IPS-NIHi11 (cell line): ENCODE measurements around the gene MRPS34.

Source experiments
- DNase-seq: peaks from one replicate; pipeline ENCODE4 v3.0.0; 2012; ENCODE audit warnings: mixed read lengths, low spot score

Gene MRPS34

DNA sequence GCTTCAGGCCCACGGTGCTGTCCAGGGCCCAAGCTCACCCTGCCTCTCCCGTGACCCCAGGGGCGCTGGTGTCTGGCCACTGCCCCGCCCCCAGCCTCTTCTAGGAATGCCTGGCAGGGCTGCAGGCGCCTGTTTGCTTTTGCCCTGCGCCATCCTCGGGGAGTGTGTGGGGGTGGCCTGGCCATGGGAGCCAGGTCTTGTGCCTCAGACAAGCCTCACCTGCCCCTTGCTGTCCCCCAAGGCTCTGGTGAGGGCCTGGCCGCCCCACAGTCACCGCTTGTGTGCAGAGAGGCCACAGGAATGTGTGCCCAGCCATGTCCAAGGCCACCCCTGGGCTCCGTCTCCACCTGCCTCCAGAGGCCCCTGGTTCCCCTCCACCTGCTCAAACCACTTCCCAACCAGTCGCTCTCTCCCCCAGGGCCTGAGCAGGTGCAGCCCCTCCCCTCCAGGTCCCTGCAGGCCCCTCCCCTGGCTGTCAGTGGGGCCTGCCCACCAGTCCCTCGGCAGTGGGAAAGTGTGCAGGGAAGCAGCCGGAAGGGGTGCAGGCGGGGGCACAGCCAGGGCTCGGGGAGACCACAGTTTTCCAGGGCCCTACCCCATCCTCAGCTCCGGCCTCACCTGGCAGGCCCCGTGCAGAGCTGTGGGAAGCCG lies 21.4 kb upstream of the MRPS34 start:
- no peak for DNase-seq

DNA sequence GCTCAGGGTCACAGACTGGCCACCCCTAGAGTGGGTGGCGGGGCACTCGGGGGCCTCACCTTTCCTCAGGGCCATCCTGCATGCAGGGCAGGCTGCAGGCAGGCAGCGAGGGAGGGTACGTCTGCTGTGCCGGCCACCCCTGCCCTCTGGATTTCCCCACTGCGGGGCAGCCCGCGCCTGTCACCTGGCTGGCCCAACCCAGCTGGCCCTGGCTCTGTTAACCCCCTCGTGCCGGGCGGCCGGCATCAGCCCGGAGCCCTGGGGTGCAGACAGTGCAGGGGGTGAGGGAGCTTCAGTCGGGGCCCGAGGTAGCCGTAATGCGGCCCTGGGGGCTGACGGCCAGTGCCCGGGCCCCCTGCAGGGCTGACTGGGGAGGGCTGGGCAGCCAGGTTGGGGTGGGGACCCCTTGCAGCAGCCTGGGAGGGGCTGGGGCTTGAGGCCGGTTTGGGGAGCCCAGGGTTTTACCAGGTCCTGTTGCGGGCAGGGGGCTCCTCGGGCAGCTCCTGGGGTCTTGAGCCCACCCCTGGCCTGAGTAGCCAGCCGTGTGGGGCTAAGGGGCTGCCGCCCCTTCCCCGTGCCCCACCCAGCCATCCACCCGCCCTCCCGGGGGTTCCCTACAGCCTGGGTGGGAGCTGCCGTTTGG lies 20.8 kb upstream of the MRPS34 start, which contains the start of gene IGFALS:
Gene IGFALS (minus strand): TSS at position 128 of the 643 bp plus-strand sequence. CDS start 53 bp downstream, at position 75.
- no peak for DNase-seq

DNA sequence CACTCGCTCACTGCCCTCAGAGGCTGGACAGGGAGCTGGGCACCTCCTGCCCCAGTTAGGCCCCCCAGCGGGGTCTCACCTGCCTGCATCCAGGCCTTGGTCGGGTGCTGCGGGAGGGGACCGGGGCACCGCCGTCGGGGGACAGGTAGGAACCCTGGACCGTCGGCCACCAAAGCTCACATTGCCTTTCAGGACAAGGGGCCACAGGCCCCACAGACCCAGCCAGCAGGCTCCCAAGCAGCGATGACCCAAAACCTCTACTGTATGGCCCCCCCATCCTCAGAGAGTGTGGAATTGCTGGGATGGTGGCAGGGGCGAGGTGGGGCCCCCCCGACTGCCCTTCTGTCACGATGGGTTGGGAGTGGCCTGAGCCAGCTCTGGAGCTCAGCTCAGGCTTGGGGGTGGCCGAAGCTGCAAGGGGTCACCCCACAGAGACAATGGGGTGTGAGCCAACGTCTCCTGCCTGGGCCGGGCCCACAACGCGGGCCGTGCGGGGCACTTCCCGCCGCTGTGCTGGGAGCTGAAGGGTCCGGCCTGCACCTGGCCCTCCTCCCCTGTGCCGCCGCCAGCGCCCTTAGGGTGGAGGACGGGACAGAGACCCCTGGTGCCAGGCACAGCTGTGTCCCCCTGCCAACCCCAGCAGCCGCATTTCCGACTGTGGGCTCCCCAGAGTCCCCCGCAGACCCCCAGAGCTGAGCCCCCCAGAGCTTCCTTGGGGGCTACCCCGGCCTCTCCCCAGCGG lies 20.1 kb upstream of the MRPS34 start:
- DNase-seq: no peak

DNA sequence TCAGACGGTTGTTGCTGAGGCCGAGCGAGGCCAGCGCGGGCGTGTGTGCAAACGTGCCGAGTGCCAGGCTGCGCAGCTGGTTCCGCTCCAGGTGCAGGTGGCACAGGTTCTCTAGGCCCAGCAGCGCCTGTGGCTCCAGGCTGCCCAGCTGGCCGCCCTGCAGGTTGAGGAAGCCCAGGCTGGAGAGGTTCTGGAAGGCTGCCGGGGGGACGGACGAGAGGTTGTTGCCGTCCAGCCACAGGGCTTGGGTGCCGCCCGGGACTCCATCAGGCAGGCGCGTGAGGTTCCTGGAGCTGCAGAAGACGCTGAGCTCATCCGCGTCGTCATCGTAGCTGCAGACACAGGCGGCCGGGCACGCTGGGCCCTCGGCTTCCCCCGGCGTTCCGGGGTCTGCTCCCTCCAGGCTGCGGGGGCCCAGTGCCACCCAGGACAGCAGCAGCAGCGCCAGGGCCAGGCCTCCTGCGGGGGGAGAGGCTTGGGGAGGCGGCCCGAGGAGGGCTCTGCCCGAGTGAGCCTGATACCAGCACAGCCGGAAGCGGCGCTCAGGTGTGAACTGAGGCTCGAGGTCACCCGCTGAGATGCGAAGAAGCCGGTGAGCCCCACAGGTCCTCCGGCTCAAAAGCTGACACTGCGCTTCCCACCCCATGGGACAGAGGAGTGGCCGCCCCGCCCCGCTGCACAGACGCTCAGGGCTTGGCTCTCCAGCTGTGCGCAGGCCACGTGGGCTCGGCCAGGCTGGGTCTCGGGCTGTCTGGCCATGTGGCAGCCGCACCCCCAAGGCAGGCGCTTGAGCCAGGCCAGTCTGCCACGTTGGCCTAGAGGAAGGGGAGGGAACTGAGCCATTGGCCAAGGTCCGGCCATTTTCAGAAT lies 19.2 kb upstream of the MRPS34 start:
- DNase-seq: no peak

DNA sequence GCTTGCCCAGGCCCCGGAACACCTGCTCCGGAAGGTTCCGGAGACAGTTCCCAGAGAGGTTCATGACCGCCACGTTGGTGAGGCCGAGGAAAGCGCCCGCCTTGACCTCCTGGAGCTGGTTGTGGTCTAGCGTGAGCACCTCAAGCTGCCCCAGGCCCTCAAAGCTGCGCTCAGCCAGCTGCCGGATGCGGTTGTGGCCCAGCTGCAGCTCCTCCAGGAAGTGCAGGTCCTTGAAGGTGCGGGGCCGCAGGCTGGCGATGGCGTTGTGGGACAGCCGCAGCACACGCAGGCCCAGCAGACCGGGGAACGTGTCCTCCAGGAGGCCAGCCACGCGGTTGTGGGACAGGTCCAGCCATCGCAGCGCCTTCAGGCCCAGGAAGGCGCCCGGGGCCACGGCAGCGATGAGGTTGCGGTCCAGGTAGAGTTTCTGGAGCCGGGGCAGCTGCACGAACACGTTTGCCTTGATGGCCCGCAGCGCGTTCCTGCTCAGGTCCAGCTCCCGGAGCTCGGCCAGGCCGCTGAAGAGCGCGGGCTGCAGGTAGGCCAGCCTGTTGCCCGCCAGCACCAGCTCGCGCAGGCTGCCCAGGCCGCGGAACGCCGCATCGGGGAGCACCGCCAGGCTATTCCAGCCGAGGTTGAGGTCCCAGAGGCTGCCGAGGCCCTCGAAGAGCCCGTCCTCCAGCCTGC lies 18.5 kb upstream of the MRPS34 start:
- DNase-seq: no peak

DNA sequence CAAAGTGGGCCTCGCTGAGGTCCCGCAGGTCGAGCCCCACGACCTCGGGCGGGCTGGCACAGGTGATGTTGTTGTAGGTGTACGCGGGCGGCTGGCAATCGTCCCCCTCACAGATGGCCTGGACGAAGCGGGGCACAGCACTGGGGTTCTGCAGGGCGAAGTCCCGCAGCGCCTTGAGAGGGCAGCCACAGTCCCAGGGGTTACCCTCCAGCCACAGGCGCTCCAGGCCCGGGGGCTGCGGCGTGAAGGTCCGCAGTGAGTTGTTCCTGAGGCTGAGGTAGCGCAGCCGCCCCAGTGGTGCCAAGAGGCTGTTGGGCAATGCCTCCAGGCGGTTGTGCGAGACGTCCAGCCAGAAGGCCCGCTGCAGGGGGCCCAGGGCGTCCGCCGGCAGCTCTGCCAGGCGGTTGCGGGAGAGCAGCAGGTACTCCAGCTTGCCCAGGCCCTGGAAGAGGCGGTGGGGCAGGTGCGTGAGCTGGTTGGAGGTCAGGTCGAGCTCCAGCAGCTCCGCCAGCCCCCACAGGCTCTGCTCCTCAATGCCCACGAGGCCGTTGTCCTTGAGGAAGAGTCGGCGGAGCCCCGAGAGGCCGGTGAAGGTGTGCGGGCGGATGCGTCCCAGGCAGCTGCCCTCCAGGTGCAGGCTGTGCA lies 17.8 kb upstream of the MRPS34 start:
- no peak for DNase-seq

DNA sequence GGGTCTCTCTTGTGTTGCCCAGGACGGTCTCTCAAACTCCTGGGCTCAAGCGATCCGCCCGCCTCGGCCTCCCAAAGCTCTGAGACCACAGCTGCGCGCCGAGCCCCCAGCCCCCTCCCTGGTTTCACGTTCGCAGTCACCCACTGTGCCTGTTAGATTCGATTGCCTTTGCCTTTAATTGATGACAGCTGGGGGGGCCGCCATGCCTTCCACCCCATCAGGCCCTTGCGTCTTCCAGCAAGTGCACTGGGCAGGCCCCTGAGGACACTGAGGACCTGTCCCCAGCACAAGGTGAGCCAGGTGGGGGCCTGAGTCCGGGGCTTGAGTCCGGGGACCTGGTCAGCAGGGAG lies 17.3 kb upstream of the MRPS34 start:
- no peak for DNase-seq

DNA sequence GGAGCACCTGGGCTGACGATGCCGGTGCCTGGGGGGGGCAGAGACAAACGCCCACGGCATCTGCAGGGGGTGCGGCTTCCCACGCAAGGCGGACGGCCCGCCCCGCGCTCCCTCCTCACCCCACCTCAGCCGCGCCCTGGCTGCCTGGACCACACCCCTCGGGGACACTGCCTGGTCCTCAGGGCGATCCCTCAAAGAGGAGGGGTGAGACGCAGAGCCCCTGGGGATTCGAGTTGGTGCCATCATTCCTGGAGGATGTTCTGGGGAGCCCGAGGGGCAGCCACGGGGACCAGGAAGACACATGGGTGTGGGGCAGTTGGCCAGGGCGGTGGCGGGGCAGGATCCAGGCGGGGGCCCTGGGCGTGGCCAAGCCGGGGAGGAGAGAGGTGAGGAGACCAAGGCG lies 16.7 kb upstream of the MRPS34 start:
- DNase-seq: no peak

DNA sequence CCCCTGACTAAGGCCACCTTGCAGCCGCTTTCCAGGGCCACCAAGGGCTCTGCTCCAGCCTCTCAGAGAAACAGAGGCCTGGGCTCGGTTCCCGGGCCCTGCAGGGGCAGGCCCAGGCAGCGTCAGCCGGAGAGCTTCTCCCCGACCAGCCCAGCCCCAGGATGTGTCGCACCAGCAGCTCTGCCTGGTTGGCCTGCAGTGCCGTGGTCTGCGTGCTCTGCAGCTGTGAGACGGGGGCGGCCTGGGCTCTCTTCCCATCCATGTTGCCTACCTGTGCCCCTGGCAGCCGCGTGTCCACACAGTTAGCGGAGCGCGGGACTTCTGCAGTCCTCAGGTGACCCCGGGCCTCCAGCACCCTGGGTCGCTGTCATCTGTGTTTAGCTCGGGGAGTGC lies 15.8 kb upstream of the MRPS34 start:
- no peak for DNase-seq

DNA sequence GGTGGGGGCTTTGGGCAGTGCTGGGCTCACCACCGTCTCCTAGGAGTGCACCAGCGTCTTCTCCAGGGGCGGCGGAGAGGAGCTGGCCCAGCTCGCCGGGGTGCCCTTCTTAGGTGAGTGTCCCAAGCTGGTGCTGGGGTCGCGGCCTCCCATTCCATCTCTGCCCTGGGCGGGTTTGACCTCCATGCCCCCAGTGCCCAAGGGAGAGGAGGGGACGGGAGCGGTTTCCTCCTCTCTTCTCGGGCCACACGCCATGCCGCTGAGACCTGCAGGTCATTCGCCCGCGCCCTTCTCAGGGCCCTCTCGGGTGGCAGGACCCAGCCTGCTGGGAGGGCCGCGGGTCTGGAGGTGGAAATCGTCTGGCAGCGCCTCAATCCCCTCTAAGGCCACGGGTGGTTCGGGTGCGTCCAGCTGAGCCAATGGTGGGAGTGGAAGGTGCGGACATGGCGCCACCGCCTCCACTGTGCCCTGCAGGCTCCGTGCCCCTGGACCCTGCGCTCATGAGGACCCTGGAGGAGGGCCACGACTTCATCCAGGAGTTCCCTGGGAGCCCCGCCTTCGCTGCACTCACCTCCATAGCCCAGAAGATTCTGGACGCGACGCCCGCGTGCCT lies 15.3 kb upstream of the MRPS34 start:
- no peak for DNase-seq

DNA sequence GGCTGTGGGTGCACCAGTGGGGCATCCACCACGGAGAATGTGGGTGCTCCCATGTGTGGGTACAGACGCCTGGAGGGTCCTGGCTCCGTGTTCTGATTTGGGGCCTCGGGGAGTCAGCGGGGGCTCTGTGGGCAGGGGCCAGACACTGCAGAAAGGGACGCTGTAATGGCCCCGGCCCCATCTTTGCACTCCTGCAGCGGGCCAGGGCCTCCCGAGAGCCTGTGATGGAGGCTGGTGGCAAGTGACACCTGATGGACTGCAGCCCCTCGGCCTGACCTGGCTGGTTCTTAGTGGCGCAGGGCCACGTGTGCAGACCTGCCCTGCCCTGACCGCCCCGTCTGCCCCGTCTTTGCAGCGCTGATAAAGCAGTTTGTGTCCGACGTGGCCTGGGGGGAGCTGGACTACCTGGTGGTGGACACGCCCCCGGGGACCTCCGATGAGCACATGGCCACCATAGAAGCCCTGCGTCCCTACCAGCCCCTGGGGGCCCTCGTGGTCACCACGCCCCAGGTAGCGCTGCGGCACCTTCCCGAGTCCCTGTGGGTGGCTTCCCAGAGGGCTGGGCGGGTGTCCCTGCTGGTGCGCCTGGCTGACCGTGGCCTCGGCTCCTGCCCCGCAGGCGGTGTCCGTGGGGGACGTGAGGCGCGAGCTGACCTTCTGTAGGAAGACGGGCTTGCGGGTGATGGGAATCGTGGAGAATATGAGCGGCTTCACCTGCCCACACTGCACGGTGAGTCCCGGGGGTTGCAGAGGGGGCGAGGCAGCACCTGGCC lies 14.6 kb upstream of the MRPS34 start:
- no peak for DNase-seq

DNA sequence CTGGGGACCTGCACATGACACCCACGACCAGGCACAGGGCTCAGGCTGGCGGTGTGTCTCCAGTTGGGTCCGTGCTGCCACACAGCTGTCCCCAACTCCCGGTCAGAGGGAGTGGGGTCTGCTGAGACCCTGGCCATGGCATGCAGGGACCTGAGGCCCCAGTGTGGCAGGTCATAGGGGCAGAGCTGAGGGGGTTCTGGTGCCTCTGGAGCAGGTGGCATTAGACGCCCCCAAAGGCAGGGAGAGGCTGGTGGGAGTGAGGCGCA lies 14.1 kb upstream of the MRPS34 start:
- no peak for DNase-seq

DNA sequence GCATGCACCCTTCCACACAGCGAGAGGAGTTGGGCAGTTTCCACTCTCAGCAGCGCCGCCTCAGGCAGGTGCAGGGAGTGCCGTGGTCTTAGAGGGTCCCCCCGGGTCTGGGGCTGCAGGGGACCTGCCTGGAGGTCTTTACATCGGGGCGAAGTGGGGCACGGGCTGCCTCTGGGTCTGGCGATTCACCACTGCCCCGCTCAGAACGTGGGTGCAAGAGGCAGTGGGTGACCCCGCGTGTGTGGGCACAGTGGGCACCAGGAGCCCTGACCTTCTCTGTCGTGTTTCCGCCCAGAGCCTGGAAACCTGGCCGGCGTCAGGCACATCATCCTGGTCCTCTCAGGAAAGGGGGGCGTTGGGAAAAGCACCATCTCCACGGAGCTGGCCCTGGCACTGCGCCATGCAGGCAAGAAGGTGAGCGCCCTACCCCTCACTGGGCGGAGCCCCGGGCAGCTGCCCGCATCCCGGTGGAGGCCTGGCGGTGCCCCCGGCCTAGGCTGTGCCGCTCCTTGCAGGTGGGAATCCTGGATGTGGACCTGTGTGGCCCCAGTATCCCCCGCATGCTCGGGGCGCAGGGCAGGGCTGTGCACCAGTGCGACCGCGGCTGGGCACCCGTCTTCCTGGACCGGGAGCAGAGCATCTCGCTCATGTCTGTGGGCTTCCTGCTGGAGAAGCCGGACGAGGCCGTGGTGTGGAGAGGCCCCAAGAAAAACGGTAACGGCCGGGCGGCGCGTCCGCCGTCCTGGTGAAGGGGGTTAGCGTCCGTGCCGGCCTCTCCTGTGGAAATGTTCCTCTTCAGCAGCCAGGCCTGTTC lies 13.5 kb upstream of the MRPS34 start:
- no peak for DNase-seq

DNA sequence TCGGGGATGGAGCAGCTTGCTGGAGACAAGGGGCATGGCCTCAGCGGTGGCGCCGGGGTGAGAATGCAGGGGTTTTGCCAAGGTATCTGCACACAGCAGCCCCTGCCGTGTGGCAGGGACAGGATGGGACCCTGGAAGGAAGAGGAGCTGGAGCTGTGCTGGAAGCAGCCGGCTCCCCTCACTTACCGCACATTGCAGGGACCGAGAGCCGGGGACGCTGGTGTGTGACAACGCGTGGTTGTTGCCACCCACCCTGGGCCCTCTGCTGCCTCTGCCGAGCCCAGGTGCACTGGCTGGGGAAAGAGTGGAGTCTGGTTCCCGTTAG lies 12.9 kb upstream of the MRPS34 start:
- no peak for DNase-seq

DNA sequence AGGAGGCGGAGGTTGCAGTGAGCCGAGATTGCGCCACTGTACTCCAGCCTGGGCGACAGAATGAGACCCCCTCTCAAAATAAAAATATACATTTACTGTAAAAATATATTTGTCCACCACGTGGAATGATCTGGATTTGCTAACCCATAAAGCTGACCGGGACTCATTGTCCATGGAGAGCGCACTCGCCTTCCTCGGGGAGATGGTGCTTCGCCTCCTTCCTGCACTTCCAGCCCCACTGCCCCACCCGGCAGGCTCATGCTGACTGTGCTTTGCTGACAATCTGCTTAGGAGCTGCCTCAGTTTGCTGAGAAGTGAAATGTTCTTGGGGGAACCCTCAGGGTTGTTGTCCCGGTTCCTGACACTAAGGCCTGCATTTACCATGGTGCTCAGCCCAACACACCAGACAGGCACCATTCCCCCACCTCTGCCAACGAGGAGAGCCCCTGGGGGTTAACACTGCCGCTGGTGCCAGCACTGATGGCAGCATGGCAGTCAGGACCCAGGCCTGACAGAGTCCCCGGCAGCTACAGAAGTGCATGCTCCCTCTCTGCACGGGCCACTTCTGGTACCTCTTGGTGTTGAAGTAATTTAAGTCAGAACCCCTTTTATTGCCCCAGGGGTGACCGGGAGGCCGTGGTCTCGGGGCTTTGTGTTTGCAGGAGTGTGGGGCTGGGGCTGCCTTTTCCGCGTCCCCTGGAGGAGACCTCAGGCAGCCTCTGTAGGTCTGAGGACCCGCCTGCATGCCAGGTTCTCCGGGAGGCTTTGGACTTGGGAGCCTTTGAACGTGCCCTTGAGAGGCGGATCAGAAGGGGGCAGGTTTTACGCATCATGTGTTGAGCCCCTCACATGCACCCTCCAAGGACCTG lies 12.3 kb upstream of the MRPS34 start:
- DNase-seq: no peak

DNA sequence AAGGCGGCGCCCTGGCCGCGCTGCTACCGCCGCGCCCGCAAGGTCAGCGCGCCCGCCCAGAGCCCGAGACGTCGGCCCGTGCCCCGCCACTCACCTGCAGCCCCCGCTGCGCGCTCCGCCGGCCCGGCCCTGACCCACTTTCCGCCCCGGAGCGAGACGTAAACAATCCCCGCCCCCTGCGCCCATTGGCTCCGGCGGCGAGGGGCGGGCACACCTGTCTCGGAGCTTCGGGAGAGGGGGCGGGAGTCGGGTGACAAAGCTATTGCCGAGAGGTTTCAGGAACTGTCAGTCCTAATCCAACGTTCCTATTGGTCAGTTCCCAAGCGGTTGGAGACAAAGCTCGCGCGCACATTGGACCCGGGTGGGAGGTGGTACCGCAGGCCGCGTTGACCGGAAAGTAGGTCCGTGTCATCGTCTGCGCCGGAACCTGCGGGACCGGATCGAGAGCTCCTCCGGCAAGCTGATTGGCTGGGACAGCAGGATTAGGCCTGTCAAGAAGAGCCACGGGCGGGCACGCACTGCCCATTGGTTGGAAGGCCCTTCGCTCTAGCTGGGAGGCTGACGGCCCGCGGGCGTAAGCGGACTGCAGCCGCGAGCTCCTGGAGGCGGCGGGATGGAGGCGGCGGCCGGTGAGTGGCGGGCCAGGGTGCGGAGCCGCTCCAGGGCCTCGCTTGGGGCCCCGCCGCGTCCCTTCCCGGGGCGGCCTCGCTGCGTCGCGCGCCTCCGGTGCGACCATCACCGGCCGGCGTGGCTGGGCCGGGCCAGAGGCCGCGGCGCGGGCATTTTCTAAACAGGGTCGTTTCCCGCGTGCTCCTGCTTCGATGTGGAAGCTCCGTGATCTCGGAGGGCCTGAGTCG lies 9.7 kb upstream of the MRPS34 start, which contains the start of the genes NUBP2 and SPSB3:
Gene NUBP2 (plus strand): TSS at position 553 of the 857 bp plus-strand sequence. CDS start 61 bp downstream, at position 614.
Gene SPSB3 (minus strand): TSS at position 164 of the 857 bp plus-strand sequence. CDS start 1,088 bp downstream, outside the sequence.
- peak; percentile 97 for DNase-seq

DNA sequence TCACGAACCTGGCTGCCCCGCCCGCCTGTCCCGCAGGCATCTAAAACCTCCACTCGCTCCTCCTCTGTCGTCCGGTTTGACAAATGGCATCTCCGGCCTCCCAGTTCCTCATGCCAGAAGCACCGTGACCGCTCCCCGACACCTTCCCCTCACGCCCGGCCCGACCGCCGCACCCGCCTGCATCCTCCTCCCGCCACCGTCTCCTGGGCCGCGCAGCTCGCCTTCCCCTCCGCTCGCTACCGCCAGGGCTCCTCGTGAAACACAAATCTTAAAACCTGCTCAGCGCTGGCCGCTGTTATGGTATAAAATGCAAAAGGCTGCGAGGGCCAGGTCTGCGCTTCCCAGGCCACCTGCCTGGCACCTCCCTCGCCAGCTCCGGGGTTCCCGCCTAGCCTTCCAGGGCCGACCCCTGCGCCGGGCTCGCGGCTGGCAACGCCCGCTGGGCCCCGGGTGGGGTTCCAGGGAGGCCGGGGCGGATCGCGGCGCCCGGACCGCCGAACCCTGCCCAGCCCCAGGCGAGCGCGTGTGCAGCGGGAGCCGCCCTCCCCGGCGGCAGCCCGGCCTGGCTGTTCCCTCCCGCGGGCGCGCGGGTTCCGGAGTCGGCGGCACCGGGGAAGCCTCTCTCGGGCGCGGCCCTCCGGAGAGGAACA lies 8.9 kb upstream of the MRPS34 start:
- DNase-seq: peak; percentile 63
